ENCODE measurements around the gene TCN2.

- TF ChIP-seq POLR2A (IDR thresholded peaks at IDR 0.05; ENCODE audit: low read depth, low read length) = no peak
- TF ChIP-seq POLR2AphosphoS5 (IDR thresholded peaks at IDR 0.05; ENCODE audit: low read depth, low read length) = no peak
Measured at GRCh38 chr22:30598986-30599385, 8.0 kb upstream of the TCN2 start.

Measured in GM12892 (cell line).